GM18526 (cell line): Measurements from ENCODE around the gene MUC2.

Experiments used
- POLR2A ChIP-seq: IDR thresholded peaks from 3 replicates; pipeline ENCODE4 v1.6.1; 2011; ENCODE audit not compliant: insufficient read length; ENCODE audit errors: extremely low read depth

Gene MUC2

DNA sequence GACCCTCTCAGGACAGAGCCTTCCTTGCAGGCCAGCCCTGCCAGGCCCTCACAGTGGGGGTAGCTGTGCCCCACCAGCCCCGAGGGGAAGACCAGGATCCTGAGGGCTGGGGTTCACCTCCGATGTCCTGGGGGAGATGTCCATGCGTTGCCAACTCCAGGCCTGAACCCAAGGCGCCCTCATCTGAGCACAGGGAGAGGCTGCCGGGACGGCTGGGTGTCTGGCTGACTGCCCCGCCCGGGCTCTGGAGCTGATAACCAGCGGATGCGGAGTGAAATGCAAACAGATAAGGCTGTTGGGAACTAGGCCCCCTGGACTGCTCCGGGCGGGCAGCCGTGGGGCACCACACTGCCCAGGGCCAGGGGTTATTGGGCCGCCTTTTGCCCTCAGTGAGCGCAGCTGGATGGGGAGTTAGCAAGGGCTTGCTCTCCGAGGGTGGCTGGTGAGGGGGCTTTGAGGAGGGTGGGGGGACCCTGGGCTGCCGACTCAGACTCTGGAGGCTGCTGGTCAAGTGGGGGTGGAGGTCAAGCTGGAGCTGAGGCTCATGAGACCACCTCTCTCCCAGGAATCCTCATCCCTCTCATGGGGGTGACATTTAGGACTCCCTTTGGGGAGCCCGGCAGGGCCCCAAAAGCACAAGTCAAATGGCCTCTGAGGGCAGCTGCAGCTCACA lies 32.6 kb upstream of the MUC2 start:
- no peak for TF ChIP-seq POLR2A

GRCh38 chr11:1042626-1043562 lies 31.8 kb upstream of the MUC2 start:
- no peak for TF ChIP-seq POLR2A

DNA sequence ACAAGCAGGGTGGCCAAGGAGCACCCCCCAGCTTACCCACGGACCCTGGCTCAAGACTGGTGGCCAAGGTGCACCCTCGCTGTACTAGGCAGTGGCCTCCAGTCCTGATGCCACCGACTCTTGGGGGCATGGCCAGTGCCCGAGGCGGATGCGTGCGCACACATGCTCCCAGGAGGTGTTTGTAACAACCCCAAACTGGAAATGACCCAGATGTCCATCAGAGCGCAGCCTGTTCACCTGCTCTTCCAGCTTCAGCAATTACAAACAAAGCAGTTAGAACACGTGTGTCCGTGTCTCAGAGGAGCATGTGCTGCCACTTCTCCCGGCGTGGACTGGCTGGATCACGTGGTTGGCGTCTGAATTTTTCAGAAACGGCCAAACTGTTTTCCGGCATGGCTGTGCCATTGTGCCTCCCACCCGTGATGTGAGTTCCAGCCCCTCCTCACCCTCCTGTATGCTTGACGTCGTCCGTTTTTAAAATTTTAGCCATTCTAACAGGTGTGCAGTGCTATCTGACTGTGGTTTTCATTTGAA lies 31.0 kb upstream of the MUC2 start:
- no peak for TF ChIP-seq POLR2A

DNA sequence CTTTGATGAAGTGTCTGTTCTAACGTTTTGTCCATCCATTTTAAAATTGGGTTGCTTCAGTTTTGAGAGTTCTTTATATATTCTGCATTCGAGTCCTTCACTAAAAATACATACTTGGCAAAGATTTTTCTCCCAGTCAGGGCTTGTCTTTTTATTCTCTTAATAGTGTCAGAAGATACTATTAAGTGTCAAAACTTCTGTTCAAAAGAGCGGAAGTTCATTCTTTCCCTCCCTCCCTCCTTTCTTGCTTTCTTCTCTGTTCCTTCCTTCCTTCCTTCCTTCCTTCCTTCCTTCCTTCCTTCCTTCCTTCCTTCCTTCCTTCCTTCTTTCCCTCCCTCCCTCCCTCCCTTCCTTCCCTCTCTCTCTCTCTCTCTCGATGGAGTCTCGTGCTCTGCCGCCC lies 30.5 kb upstream of the MUC2 start:
- no peak for TF ChIP-seq POLR2A

- no peak for TF ChIP-seq POLR2A
Measured at GRCh38 chr11:1047595-1048156, 27.0 kb upstream of the MUC2 start.

- TF ChIP-seq POLR2A = no peak
Measured at GRCh38 chr11:1048375-1049070, 26.2 kb upstream of the MUC2 start.

- TF ChIP-seq POLR2A = no peak
Measured at GRCh38 chr11:1049071-1049405, 25.6 kb upstream of the MUC2 start.

DNA sequence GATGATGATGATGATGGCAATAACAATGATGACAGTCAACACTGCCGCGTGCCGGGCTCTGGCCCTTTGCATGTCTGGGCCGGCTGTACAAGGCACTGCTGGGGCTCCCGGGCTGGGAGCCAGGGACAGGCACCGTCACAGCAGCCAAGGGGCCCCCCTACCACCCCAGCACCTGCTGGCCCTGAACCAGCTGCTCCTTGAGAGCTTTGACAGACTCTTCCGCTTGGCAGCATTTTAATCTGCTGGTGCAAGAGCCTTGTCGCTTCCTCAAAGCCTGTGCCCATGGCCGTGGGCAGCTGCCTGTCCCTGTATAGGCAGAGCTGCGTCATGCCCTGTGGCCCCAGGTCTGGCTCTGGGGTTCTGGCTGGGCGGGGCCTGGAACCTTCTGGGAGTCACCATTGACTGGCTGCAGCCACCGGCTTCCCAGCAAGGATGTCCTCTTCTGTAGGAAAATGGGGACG lies 25.2 kb upstream of the MUC2 start:
- no peak for TF ChIP-seq POLR2A

GRCh38 chr11:1049911-1050580 lies 24.6 kb upstream of the MUC2 start:
- no peak for TF ChIP-seq POLR2A

GRCh38 chr11:1050581-1051355 lies 23.9 kb upstream of the MUC2 start:
- TF ChIP-seq POLR2A = no peak

- no peak for TF ChIP-seq POLR2A
Measured at GRCh38 chr11:1051356-1052132, 23.1 kb upstream of the MUC2 start.

- TF ChIP-seq POLR2A = no peak
Measured at GRCh38 chr11:1052133-1053011, 22.3 kb upstream of the MUC2 start.
